Caco-2 (cell line): ENCODE data around the gene SIK3. TPM values are rescaled to one million over a fixed set of nuclear protein-coding genes. Genes with fewer than 3 reads are reported as not detected.

Experiments used
- BruUV-seq: library from RNA; stranded (reverse); fragments of 400-500 nt; replicated peaks from 2 replicates; lab custom pipeline; 2021; lab: Mats Ljungman, UMichigan
- CTCF ChIA-PET: fragments of 300-600 bp; sonication (Branson Sonifier 250); formaldehyde crosslinking; loops from one replicate; lab custom pipeline; 2022; ENCODE audit warnings: antibody characterized with exemption; lab: Charles Lee
- POLR2A ChIA-PET: fragments of 300-600 bp; sonication (Branson Sonifier 250); formaldehyde crosslinking; loops from one replicate; lab custom pipeline; 2022; ENCODE audit warnings: antibody characterized with exemption; lab: Charles Lee
- DNase-seq, 2 experiments: peaks; one replicate each; pipeline versions ENCODE4 v3.0.0 to v3.0.0-alpha.2; 2020 to 2022
- H3K27me3 ChIP-seq: replicated peaks from 2 replicates; pipeline ENCODE4 v1.6.0; 2011; ENCODE audit warnings: low read length; ENCODE audit not compliant: control insufficient read depth, insufficient read depth
- H3K36me3 ChIP-seq: 2 replicates; pipeline ENCODE4 v1.5.1; 2011; ENCODE audit warnings: low read length; ENCODE audit not compliant: control insufficient read depth, insufficient read depth
- H3K4me1 ChIP-seq: fragments of 250-450 bp; sonication (Bioruptor Pico); 2 replicates; pipeline ENCODE4 v1.5.1; 2020; ENCODE audit warnings: mild to moderate bottlenecking
- H3K4me3 ChIP-seq: 2 replicates; pipeline ENCODE4 v1.5.1; 2011; ENCODE audit warnings: low read depth, mild to moderate bottlenecking, control low read depth, low read length
- H3K9me3 ChIP-seq: fragments of 250-450 bp; sonication (Bioruptor Pico); 2 replicates; pipeline ENCODE4 v1.5.1; 2020; ENCODE audit warnings: mild to moderate bottlenecking, moderate library complexity
- H3K27ac Mint-ChIP-seq: one replicate; pipeline ENCODE4 v1.8.0; 2022; ENCODE audit warnings: mixed read lengths; ENCODE audit not compliant: unreplicated experiment
- H3K27me3 Mint-ChIP-seq: one replicate; pipeline ENCODE4 v1.8.0; 2022; ENCODE audit warnings: mixed read lengths; ENCODE audit not compliant: insufficient read depth, unreplicated experiment
- H3K36me3 Mint-ChIP-seq: one replicate; pipeline ENCODE4 v1.8.0; 2022; ENCODE audit warnings: mild to moderate bottlenecking, mixed read lengths; ENCODE audit not compliant: insufficient read depth, unreplicated experiment
- H3K4me1 Mint-ChIP-seq: one replicate; pipeline ENCODE4 v1.8.0; 2022; ENCODE audit warnings: low read depth, mixed read lengths; ENCODE audit not compliant: unreplicated experiment
- H3K4me3 Mint-ChIP-seq: one replicate; pipeline ENCODE4 v1.8.0; 2022; ENCODE audit warnings: mild to moderate bottlenecking, moderate library complexity, mixed read lengths; ENCODE audit not compliant: unreplicated experiment
- H3K9me3 Mint-ChIP-seq: one replicate; pipeline ENCODE4 v1.8.0; 2022; ENCODE audit warnings: mixed read lengths; ENCODE audit not compliant: unreplicated experiment
- intact Hi-C: fragments of 100-400 bp; cut with micrococcal nuclease; formaldehyde crosslinking; loops from one replicate; pipeline ENCODE4 v1.10.0; 2022; ENCODE audit not compliant: unreplicated experiment
- total RNA-seq: library from RNA; stranded (reverse); gene quantifications from 2 replicates; pipeline ENCODE4 v1.2.3, GENCODE V29; 2022
- TF ChIP-seq, protein P1 (sequence below), 2 experiments: fragments of 200-600 bp in 1 of 2; IDR thresholded peaks; 1 replicate in 1 of 2; 2 replicates in 1 of 2; pipeline versions ENCODE4 v1.5.1 to v1.8.0; 2011 to 2022; ENCODE audit warnings: antibody characterized with exemption in 1 of 2, control low read depth in 1 of 2, inconsistent platforms in 1 of 2, low read depth in 1 of 2, low read length in 1 of 2, mild to moderate bottlenecking in 1 of 2, moderate library complexity in 1 of 2; ENCODE audit not compliant: insufficient read depth in 1 of 2, severe bottlenecking in 1 of 2, unreplicated experiment in 1 of 2

Gene SIK3
- total RNA-seq, 1 experiment from 2014 or later = 65.7 TPM

DNA sequence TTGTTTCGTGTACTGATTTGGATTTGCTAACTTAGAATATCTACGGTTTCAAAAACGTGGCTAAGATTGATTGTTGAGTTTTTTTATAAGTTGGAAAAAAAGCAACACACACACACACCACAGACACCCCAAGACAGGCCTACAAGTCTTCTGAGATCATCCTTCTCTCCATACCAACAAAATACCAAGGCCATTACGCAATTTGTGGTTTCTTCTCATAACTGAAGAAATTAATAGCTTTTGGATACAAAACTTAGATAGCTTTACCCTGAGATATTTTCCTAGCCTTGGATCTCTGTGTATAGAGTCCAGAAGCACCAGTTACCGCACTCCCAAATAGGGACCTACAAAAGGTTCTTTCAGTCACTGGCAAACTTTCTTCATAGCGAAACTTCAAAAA lies 113.6 kb downstream of the SIK3 start:
- TF ChIP-seq, protein P1, sequence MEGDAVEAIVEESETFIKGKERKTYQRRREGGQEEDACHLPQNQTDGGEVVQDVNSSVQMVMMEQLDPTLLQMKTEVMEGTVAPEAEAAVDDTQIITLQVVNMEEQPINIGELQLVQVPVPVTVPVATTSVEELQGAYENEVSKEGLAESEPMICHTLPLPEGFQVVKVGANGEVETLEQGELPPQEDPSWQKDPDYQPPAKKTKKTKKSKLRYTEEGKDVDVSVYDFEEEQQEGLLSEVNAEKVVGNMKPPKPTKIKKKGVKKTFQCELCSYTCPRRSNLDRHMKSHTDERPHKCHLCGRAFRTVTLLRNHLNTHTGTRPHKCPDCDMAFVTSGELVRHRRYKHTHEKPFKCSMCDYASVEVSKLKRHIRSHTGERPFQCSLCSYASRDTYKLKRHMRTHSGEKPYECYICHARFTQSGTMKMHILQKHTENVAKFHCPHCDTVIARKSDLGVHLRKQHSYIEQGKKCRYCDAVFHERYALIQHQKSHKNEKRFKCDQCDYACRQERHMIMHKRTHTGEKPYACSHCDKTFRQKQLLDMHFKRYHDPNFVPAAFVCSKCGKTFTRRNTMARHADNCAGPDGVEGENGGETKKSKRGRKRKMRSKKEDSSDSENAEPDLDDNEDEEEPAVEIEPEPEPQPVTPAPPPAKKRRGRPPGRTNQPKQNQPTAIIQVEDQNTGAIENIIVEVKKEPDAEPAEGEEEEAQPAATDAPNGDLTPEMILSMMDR (IDR thresholded peaks at IDR 0.05; ENCODE audit: insufficient read depth in 1 of 2, low read depth in 1 of 2, low read length in 1 of 2, severe bottlenecking in 1 of 2, unreplicated experiment in 1 of 2) = no peak
- no peaks in the 10 kb centered on the region for H3K36me3 ChIP-seq
- Mint-ChIP-seq H3K4me3 (no peak overlapping the region), H3K27ac (no peak overlapping the region), H3K9me3 (no peaks in the 10 kb centered on the region), H3K4me1 (peaks cover 29% of the 10 kb centered on the region), H3K36me3 (peaks cover 5% of the 10 kb centered on the region), H3K27me3 (no peaks in the 10 kb centered on the region)
- peaks cover 31% of the 10 kb centered on the region for H3K4me1 ChIP-seq
- ChIA-PET CTCF (no interaction called here), POLR2A (no interaction called here)
- no TSS peak for BruUV-seq
- no peaks in the 10 kb centered on the region for H3K27me3 ChIP-seq
- intact Hi-C loops = no loop called here
- H3K9me3 ChIP-seq = no peaks in the 10 kb centered on the region
- no peak overlapping the region for H3K4me3 ChIP-seq
- DNase-seq = no peak

- Histone ChIP-seq H3K4me3 (no peak overlapping the region), H3K36me3 (no peaks in the 10 kb centered on the region), H3K27me3 (no peaks in the 10 kb centered on the region), H3K9me3 (no peaks in the 10 kb centered on the region), H3K4me1 (peaks cover 27% of the 10 kb centered on the region)
- DNase-seq = no peak
- ChIA-PET CTCF (no interaction called here), POLR2A (no interaction called here)
- intact Hi-C loops = no loop called here
- Mint-ChIP-seq H3K4me1 (peaks cover 25% of the 10 kb centered on the region), H3K9me3 (no peaks in the 10 kb centered on the region), H3K27me3 (no peaks in the 10 kb centered on the region), H3K4me3 (no peak overlapping the region), H3K27ac (no peak overlapping the region), H3K36me3 (peaks cover 5% of the 10 kb centered on the region)
- TF ChIP-seq, protein P1 (IDR thresholded peaks at IDR 0.05; ENCODE audit: insufficient read depth in 1 of 2, low read depth in 1 of 2, low read length in 1 of 2, severe bottlenecking in 1 of 2, unreplicated experiment in 1 of 2) = no peak
- BruUV-seq = no TSS peak
Observed at GRCh38 chr11:116984186-116984585, 114.0 kb downstream of the SIK3 start.

DNA sequence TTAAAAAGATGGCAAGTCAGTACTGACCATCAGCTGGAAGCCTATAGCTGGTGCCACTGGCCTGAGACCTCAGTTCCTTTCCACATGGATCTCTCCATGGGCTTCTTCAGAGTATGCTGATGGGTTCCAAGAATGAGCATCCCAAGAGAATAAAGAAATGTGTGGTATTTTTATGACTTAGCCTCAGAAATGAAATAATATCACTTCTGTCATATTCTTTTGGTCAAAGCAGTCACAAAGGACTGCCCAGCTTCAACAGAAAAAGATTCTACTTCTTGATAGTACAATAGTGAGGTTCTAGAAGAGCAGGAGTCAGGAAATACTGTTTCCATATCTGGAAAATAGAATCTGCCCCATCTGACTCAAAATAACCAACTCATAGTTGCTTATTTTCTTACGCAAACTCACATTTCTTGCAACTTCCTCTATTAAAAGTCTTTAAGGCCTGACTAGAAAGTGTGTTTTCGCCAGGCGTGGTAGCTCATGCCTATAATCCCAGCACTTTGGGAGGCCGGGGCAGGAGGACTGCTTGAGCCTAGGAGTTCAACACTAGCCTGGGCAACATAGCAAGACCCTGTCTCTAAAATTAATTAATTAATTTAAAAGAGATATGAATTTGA lies 116.9 kb downstream of the SIK3 start:
- no peak overlapping the region for H3K4me3 ChIP-seq
- H3K4me1 ChIP-seq = peaks cover 10% of the 10 kb centered on the region
- no TSS peak for BruUV-seq
- intact Hi-C loops = no loop called here
- no peaks in the 10 kb centered on the region; the same call in 1 of the 2 replicates for H3K36me3 ChIP-seq
- ChIA-PET CTCF (interaction anchor here (0.7 to 1.0 kb wide), 2 partner anchors 72 to 117 kb away, joined by 3 read pairs; no protein-coding TSS in a partner anchor), POLR2A (no interaction called here)
- no peaks in the 10 kb centered on the region for H3K27me3 ChIP-seq
- Mint-ChIP-seq H3K9me3 (no peaks in the 10 kb centered on the region), H3K4me3 (no peak overlapping the region), H3K4me1 (peaks cover 16% of the 10 kb centered on the region), H3K27ac (no peak overlapping the region), H3K27me3 (no peaks in the 10 kb centered on the region), H3K36me3 (peaks cover 9% of the 10 kb centered on the region)
- H3K9me3 ChIP-seq = no peaks in the 10 kb centered on the region
- DNase-seq = no peak
- TF ChIP-seq, protein P1 (IDR thresholded peaks at IDR 0.05; ENCODE audit: insufficient read depth in 1 of 2, low read depth in 1 of 2, low read length in 1 of 2, severe bottlenecking in 1 of 2, unreplicated experiment in 1 of 2) = no peak
